GM21529 (cell line): ENCODE data around the gene IRS2.

Source experiments
- ATAC-seq: cut with Tn5 transposase; IDR thresholded peaks from one replicate; pipeline ENCODE4 v1.9.1; 2021; ENCODE audit not compliant: unreplicated experiment

The IRS2 gene

DNA sequence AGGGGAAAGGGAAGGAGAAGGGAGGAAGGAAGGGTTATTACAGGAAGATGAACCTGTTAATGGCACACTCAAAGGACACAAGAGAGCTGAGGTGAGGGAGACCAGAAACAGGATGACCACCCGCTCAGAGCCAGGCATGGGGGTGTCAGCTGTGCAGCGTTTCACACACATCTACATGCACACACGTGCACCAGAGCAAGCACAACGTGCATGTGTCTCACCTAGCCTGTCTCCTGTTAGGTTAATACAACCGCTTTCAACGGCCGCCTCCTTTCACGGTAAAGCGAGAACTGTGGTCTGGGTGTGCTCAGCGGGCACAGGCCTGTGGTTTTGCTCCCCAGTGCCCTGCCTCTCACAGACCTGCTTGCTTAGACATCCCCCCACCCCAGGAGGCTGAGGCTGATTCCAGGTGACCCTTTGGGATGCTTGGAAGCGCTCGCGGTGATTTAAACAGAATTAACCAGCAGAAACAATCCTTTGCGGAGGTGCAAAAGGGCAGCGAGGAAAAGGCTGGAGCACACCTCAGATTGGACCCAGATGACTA, 27.4 kb downstream of the IRS2 start:
- no peak for ATAC-seq

DNA sequence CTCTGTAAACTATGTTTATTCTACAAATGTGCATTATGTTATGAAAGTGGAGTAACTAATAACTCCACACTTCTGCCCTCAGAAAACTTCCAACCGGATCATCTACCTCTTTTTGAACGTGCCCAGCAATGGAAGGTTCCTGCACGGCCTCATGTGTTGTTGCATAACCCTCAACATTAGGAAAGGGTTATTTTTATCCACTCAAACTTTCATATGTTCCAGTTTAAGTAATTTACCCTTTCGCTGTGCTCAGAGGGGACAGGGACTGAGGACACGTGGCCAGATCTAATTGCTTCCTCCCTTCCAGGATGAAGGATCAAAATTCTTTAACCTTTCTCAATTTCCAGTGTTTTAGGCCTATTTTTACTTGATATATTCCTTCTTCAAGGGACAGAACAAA, 29.6 kb downstream of the IRS2 start:
- ATAC-seq = no peak

DNA sequence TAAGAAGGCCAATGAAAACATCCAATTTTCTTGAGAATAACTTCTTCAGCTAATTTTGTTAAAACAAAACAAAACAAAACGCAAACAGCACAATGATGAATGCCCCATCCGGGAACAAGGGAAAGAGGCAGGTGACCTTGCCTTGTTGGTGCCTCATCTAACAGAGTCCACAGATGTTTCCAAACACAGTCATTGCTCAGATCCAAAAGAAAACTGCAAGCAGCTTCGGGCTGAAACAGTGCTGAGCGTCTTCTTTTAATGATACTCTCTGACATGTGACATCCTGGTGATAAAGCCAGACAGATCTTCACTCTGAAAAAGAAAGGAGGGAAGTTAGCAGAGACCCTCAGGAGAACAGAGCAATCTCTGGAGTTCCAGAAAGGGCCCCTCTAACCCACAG, 30.4 kb downstream of the IRS2 start:
- no peak for ATAC-seq

DNA sequence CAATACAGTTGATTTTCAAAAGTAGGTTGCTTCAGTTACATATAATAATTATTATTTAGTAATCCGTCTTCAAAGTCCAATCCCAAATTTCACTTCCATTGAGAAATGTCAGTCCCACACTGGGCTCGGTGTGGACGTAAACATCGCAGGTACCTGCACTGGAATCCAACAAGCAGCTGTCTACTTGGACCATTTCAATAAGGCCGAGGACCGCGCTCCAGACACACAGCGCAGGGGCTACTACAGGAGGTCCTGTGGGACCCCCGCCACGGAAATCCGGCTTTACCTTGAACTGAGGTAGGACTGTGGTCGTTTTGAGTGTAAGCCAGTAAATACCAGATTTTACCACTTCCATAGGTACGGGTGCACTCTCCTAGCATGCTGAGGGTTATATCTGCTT, 30.8 kb downstream of the IRS2 start:
- no peak for ATAC-seq

DNA sequence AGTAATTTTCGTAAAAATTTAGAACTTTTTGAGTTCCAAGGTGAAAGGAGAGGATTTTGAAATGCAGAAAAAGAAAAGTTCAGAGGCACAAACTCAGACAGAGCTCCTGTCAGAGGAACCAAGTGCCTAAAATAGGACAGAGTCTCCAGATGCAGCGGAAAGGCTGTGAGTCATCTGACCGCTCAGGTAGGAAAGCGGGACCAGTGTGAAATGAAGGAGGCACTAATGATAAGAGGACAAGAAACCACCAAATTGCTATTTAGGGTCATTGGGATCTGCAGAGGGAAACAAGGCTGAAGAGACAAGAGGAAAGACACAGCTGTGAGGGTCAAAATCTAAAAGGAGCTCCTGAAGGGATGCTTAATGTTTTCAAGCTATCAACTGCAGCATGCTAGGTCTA, 34.9 kb downstream of the IRS2 start:
- ATAC-seq = no peak

DNA sequence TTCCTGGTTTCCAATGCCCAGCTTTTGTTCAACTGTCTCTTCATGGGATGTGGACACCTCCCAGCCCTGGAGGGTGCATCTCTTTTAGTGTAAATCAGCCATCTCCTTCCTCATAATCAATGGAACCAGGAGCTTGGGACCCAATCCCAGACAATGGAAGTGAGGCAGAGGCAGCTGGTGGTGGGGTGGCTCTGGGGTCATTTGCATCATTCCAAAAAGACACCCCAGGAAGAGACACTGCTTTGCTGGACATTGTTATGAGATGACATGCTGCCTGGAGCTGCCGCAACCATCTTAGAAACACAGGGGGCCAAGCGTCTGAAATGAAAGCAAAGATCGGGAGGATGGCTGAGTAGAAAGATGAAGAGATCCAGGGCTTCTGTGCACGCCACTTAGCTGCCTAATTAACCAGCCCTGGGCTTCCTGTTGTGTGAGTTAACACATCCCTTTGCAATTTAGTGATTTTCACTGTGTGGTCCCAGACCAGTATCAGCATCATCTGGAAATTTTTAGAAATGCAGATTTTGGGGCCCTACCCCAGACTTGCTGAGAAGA, 36.1 kb downstream of the IRS2 start:
- ATAC-seq = no peak

DNA sequence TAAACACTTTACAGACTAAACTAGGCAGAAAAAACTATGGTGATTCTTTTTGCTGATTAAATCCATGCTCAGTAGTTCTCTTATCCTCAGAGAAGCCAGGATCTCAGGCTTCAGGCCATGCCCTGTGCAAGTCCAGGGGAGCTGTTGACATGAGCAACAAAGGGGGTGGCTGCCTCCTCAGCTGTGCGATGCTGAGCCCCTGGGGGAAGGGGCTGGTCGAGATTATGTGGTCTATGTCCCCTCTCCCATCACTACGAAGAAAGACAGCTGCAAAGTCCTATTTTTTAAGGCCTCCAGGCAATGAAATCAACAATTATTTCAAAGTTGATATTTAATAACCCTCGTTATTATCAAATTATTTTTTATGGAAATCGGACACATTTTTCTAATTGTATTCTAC, 37.0 kb downstream of the IRS2 start:
- ATAC-seq = no peak

DNA sequence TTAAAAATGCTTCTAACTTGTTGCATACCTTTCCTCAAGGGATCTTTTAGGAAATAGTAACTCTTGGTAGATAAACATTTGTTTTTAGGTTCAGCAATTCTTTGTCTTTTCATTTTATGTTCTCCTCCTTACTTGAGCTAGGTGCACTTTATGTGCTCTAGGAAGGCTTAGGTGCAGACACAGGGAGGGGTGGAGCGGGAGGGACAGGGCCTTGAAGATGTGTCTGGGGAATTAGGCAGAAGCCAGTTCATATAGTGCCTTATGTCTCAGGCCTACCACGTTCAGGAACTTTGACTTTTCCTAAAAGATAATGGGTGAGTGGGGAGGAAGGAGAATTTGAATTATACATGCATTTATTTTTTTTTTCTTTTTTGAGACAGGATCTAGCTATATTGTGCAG, 37.7 kb downstream of the IRS2 start:
- ATAC-seq = no peak

GRCh38 chr13:109747524-109747923, 38.9 kb downstream of the IRS2 start:
- ATAC-seq = no peak

DNA sequence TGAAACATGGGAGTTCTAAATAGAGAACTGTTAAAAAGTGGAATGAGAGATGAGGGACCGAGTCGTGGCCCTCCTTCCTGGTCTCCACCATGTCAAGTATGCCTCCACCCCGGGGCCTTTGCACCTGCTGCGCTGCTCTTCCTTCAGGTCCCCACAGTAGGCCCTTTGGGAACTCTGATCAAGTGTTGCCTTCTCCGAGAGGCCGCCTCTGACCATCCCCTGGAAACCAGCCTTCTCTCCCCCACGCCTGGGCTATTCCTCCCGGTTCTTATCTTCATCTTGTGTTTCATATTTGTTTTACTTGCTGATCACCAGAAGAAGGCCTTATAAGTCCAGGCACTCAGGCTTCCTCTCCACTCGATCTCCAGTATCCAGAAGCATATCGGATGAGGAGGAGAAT, 40.0 kb downstream of the IRS2 start:
- no peak for ATAC-seq

DNA sequence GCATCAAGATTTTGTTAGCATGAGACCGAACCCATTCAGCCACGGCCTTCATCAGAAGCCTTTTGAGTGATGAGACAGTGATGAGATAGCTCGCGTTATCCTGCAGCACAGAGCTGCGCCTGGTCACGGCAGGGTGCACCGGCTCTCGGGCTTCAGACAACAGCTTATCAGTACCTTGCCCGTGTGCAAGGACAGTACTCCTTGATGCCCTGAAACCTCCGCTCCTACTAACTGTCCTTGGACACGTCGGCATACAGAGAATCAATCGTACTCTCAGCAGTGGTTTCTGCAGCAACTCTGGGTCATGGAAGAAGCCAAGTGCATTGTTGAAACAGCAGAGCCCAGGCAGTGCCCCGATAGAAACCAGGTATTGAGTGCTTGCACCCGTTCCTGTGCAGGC, 40.7 kb downstream of the IRS2 start:
- no peak for ATAC-seq

DNA sequence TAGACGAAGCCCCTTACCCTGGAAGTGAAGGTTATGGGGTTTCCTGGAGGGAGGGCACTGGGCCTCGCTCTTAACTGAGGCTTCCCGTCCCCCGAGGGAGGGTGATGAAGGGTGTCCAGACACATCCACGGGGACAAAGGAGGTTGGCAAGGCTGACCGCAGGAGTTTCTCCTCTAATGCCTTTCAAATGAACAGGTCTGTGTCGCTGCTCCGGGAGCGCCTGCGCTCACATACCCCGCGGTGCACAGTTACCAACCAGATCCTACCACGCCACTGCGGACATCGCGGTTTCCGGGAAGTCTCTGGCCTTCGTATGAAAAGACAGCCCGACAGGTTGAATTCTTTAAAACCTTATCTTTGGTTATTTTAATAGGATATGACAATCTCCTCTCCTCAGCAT, 41.3 kb downstream of the IRS2 start:
- ATAC-seq = no peak

- ATAC-seq = no peak
These were observed 41.8 kb downstream of the IRS2 start for GRCh38 chr13:109744512-109745051.

DNA sequence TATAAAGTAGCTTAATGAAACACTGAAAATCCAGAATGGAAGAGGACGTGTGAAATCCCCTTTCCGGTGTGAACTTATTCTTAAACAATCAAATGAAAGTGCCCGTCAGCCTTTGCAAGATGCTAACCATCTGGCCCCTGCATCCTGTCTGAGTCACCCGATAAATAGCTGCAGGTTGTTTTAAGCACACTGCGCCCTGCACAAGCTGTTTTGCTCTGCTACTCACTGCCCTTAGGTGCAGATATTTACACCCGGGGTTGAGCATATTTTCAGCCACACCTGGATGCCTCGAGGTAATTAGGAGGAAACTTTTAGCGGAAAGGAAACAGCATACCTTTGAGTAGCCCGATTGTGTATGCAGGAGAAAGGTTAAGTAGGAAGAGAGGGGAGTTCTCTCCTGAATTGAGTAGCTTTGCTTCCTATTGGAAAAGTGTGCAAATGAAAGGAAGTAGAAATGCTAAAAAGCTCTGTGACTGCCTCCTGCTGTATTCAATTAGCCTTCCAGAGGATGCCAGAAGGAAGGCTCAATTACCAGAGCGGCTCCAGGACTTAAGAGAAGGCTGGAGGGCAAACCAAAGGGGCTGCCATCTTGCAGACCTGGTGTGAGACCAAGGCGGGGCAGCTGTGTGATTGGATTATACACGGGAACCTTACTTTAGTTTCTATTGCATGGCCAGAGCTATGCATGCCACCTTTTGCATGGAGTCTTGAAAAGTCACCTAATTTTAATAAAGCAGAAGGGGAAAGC, 42.5 kb downstream of the IRS2 start:
- ATAC-seq = no peak

GRCh38 chr13:109741966-109742365, 44.4 kb downstream of the IRS2 start:
- ATAC-seq = no peak

- no peak for ATAC-seq
These were observed 45.7 kb downstream of the IRS2 start for GRCh38 chr13:109740721-109741120.

DNA sequence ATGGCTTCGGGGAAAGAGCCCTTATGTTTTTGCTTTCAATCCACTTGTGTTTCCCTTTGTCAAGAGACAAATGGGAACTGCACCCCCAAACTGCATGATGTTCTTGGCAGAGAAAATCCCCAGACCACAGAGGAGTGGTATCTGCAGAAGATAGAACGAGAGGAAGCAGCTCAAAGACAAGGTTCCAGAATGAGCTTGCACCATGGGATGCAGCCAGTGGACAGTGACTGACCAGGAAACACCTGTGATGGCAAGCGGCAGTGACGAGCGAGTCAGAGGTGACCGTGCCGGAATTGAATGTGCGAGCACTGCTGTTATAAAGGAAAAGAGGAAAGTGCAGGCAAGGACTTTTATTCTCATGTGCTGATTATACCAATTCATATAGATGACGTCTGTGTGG, 46.3 kb downstream of the IRS2 start:
- no peak for ATAC-seq

DNA sequence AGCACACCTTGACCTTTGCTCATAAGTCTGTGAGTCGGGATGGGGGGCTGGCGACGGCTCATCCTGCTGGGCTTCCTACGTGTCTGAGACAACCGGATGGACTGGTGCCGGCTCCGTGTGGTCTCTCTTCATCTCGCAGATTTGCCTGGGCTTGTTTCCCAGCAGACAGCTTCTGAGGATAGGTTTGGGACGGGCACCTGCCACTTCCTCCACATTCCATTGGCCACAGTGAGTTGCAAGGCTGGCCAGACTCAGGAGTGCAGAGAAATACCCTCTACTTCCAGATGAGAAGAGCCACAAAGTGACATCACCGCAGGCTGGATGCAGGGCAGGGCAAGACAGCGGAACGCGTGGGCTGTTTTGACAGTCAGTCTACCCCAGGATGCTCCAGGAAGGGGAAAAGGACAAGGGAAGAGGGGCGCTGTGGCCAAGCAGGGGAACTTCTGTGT, 48.1 kb downstream of the IRS2 start:
- no peak for ATAC-seq

GRCh38 chr13:109737606-109738005, 48.8 kb downstream of the IRS2 start:
- ATAC-seq = no peak

DNA sequence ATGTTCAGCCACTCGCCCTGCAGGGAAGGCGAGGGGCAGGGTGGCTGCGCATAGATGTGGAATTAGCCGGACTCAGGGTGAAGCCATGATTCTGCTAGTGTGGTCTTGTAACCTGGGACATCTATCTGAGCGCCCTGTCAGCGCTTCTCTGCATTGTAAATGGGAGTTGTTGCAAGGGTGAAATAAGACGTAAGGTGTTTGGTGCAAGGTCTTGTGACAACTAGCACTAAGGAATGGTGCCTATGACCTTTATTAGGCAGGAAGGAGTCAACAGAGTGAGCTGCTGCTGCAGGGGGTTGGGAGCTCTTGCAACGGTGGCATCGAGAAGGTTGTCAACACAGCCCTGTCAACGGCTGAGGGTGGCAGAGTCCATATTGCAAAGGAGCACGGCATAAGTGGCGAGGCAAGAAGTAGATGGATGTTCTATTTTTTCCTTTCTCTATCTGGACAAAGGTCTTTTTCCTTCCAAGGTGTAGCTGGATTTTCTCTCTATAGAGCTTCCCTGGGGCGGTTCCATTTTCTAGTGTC, 49.3 kb downstream of the IRS2 start:
- ATAC-seq = no peak

- ATAC-seq = no peak
These were observed 50.9 kb downstream of the IRS2 start for GRCh38 chr13:109735436-109735966.
